ENCODE data around the gene GRK4.

- no peak for TF ChIP-seq CTCF (conservative IDR thresholded peaks at IDR 0.05; ENCODE audit: low read depth, low read length)
- no peak for TF ChIP-seq CHD1 (IDR thresholded peaks at IDR 0.05; ENCODE audit: low read depth, low read length)
- no peak for TF ChIP-seq FOS (IDR thresholded peaks at IDR 0.05; ENCODE audit: low read depth, low read length)
- no peak for TF ChIP-seq POLR2A (IDR thresholded peaks at IDR 0.05; ENCODE audit: low read depth, low read length)
- TF ChIP-seq RAD21 (IDR thresholded peaks at IDR 0.05; ENCODE audit: low read length): no peak
- no peak for TF ChIP-seq SMC3 (IDR thresholded peaks at IDR 0.05; ENCODE audit: low read depth, low read length)
- no peak for TF ChIP-seq BHLHE40 (IDR thresholded peaks at IDR 0.05; ENCODE audit: low read depth, low read length)
- no peak for TF ChIP-seq RFX5 (IDR thresholded peaks at IDR 0.05; ENCODE audit: low read depth, low read length)
- no peak for TF ChIP-seq MXI1 (IDR thresholded peaks at IDR 0.05; ENCODE audit: borderline replicate concordance, low read depth, low read length)
- TF ChIP-seq, protein P1, sequence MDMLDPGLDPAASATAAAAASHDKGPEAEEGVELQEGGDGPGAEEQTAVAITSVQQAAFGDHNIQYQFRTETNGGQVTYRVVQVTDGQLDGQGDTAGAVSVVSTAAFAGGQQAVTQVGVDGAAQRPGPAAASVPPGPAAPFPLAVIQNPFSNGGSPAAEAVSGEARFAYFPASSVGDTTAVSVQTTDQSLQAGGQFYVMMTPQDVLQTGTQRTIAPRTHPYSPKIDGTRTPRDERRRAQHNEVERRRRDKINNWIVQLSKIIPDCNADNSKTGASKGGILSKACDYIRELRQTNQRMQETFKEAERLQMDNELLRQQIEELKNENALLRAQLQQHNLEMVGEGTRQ (IDR thresholded peaks at IDR 0.05; ENCODE audit: low read depth, low read length): no peak
- no peak for TF ChIP-seq CEBPB (IDR thresholded peaks at IDR 0.05; ENCODE audit: low read depth, low read length)
These were observed 32.3 kb downstream of the GRK4 start for GRCh38 chr4:2995546-2996265.
